ENCODE results near the gene BMPER. TPM values are rescaled to one million over a fixed set of nuclear protein-coding genes. Genes with fewer than 3 reads are reported as not detected.

Gene BMPER
- total RNA-seq: 1.3 and 2.0 TPM in 2 replicates

DNA sequence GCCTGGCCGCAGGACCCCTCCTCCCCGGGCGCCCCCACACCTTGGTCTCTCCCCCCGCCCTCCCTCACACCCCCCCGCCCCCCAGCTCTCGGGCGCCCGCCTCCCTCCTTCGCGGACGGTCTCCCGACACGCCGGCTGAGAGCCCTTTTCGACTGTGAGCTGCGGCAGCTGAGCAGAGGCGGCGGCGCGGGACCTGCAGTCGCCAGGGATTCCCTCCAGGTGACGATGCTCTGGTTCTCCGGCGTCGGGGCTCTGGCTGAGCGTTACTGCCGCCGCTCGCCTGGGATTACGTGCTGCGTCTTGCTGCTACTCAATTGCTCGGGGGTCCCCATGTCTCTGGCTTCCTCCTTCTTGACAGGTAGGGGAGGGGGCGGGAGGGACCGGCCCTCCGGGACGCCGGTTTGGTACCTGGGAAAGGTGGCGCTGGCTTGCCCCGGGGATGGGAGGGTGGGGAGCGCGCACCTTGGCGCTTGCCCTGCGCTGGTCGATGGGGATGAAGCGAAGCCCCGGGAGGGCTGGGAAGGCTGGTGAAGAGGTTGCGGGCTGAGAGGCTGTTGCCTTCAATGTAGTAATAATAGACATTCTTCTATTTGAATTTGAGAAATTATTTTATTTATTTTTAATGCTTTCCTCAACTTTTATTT is at the start of gene BMPER:
BMPER (plus strand) TSS at position 151 of the 644 bp plus-strand sequence; CDS start at position 226, 75 bp downstream.

Measured in airway epithelial cell (primary cell).